SJSA1 (cell line): Measurements from ENCODE around the gene SCGB1C2. TPM values are rescaled to one million over a fixed set of nuclear protein-coding genes. Genes with fewer than 3 reads are reported as not detected.
A peak's percentile ranks its signal among the peaks of the same experiment; 100 is the strongest.
"Not testable (repeated sequence)": the region's sequence is repeated elsewhere in the genome, so short reads cannot be mapped to it uniquely, and the experiment has no call there.

Source experiments
- DNase-seq, 2 experiments: peaks; one replicate each; pipeline ENCODE4 v3.0.0-alpha.2; 2015 to 2020; ENCODE audit warnings: low spot score in 2 of 2, low read depth in 1 of 2
- H3K27ac ChIP-seq: fragments of 250-450 bp; sonication (Bioruptor Pico); 2 replicates; pipeline ENCODE4 v1.5.1; 2020; ENCODE audit warnings: mild to moderate bottlenecking, moderate library complexity
- H3K27me3 ChIP-seq: fragments of 250-450 bp; sonication (Bioruptor Pico); replicated peaks from 2 replicates; pipeline ENCODE4 v1.5.1; 2020; ENCODE audit warnings: mild to moderate bottlenecking, moderate library complexity
- H3K36me3 ChIP-seq: fragments of 250-450 bp; sonication (Bioruptor Pico); 2 replicates; pipeline ENCODE4 v1.5.1; 2020; ENCODE audit warnings: mild to moderate bottlenecking
- H3K4me1 ChIP-seq: fragments of 250-450 bp; sonication (Bioruptor Pico); replicated peaks from 2 replicates; pipeline ENCODE4 v1.6.1; 2021; ENCODE audit warnings: mild to moderate bottlenecking
- H3K4me3 ChIP-seq: fragments of 250-450 bp; sonication (Bioruptor Pico); 2 replicates; pipeline ENCODE4 v1.5.1; 2020; ENCODE audit warnings: mild to moderate bottlenecking
- H3K9me3 ChIP-seq: fragments of 250-450 bp; sonication (Bioruptor Pico); replicated peaks from 2 replicates; pipeline ENCODE4 v1.5.1; 2020; ENCODE audit warnings: mild to moderate bottlenecking
- total RNA-seq: library from RNA; depleted of rRNA; stranded (reverse); fragments of >200 nt; shearing (Covaris generic); gene quantifications from 2 replicates; pipeline ENCODE4 v1.2.3, GENCODE V29; 2014; rRNA removed

Gene SCGB1C2
- total RNA-seq: not detected in 2 replicates

DNA sequence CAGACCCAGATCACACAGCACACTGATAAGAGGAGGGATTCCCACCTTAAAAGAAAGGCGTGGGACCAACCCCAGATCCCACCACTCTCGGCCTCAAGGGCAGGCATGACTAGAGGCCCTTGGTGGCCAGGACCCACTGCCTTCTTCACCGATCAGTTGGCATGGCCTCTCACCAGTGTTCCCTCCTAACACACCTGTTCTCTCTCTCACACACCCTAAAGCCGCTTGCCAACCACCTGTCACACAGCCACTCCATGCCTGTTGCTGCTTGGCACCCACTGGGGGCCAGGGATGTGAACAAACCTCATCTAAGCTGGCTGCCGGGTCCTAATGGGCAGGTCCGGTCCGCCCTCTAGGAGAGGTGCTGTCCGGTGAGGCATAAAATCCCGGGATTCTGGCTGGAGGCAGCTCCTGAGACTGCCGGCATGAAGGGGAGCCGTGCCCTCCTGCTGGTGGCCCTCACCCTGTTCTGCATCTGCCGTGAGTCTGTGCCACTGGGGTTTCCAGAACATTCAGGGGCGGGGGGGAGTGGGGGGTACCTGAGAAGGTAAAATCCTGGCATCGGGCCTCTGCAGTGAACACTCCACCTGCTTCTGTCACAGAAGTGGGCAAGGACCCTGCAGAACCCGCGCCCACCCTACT, at the start of gene SCGB1C2:
Gene SCGB1C2 (plus strand): TSS at position 404 of the 642 bp plus-strand sequence. CDS start 22 bp downstream, at position 426.
- not testable (repeated sequence) for H3K9me3 ChIP-seq, H3K36me3 ChIP-seq, H3K4me1 ChIP-seq, H3K27ac ChIP-seq, H3K4me3 ChIP-seq, H3K27me3 ChIP-seq, DNase-seq

DNA sequence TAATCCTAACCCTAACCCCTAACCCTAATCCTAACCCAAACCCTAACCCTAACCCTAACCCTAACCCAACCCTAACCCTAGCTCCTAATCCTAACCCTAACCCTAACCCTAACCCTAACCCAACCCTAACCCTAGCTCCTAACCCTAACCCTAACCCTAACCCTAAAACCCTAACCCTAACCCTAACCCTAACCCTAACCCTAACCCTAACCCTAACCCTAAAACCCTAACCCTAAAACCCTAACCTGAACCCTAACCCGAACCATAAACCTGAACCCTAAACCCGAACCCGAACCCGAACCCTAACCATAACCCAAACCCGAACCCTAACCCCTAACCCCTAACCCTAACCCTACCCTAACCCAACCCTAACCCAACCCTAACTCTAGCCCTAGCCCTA, 24.3 kb upstream of the SCGB1C2 start:
- DNase-seq, H3K27ac ChIP-seq, H3K4me3 ChIP-seq, H3K27me3 ChIP-seq, H3K9me3 ChIP-seq, H3K4me1 ChIP-seq, H3K36me3 ChIP-seq: not testable (repeated sequence)

- not testable (repeated sequence) for H3K27me3 ChIP-seq, H3K36me3 ChIP-seq, H3K9me3 ChIP-seq, DNase-seq, H3K4me3 ChIP-seq, H3K27ac ChIP-seq, H3K4me1 ChIP-seq
Observed at GRCh38 chr17:118339-118917, 18.9 kb upstream of the SCGB1C2 start.

DNA sequence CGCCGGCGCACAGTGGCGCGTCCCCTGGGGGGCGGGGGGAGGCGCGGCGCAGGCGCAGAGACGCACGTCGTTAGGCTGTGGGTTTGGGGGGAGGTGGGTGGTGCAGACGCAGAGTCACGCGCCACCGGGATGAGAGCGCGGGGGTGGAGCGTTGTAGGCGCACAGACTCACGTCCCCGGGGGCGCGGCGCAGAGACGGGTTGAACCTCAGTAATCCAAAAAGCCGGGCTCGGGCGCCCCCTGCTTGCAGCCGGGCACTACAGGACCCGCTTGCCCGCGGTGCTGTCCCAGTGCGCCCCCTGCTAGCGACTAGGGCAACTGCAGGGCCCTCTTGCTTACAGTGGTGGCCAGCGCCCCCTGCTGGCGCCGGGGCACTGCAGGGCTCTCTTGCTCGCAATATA, 3.4 kb upstream of the SCGB1C2 start:
- not testable (repeated sequence) for H3K4me3 ChIP-seq, H3K27ac ChIP-seq

DNA sequence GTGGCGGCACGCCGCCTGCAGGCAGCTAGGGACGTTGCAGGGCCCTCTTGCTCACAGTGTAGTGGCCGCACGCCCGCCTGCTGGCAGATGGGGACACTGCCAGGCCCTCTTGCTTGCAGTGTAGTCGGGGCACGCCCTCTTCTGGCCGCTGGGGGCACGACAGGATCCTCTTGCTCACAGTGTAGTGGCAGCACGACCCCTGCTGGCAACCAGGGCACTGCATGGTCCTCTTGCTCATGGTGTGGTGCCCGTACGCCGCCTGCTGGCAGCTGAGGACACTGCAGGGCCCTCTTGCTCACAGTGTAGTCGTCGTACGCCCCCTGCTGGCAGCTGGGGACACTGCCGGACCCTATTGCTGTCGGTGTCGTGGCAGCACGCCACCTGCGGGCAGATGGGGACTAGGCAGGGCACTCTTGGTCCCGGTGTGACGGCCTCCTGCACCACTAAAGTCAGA, 3.0 kb upstream of the SCGB1C2 start:
- H3K4me1 ChIP-seq, H3K4me3 ChIP-seq, H3K9me3 ChIP-seq, H3K27me3 ChIP-seq, H3K36me3 ChIP-seq, H3K27ac ChIP-seq, DNase-seq: not testable (repeated sequence)

More for the DNA sequence above, 3.4 kb upstream of the SCGB1C2 start:
- peak in 1 of 2 experiments; percentile 8 for DNase-seq
- not testable (repeated sequence) for H3K9me3 ChIP-seq, H3K27me3 ChIP-seq, H3K36me3 ChIP-seq, H3K4me1 ChIP-seq

- not testable (repeated sequence) for H3K4me3 ChIP-seq, H3K36me3 ChIP-seq, H3K27ac ChIP-seq, H3K4me1 ChIP-seq, H3K27me3 ChIP-seq, H3K9me3 ChIP-seq
- peak in 1 of 2 experiments; percentile 10 for DNase-seq
Observed at GRCh38 chr17:135022-135421, 2.3 kb upstream of the SCGB1C2 start.

GRCh38 chr17:135895-136294, 1.5 kb upstream of the SCGB1C2 start:
- not testable (repeated sequence) for H3K9me3 ChIP-seq, H3K36me3 ChIP-seq, H3K27me3 ChIP-seq, DNase-seq, H3K4me3 ChIP-seq, H3K4me1 ChIP-seq, H3K27ac ChIP-seq

GRCh38 chr17:136531-136930, 838 bp upstream of the SCGB1C2 start:
- H3K27me3 ChIP-seq, H3K4me1 ChIP-seq, H3K9me3 ChIP-seq, H3K4me3 ChIP-seq, H3K27ac ChIP-seq, H3K36me3 ChIP-seq: not testable (repeated sequence)
- DNase-seq: peak in 1 of 2 experiments; percentile 63

GRCh38 chr17:139401-140205, 2.2 kb downstream of the SCGB1C2 start:
- H3K27ac ChIP-seq, H3K4me1 ChIP-seq, H3K4me3 ChIP-seq, H3K27me3 ChIP-seq, H3K36me3 ChIP-seq, H3K9me3 ChIP-seq: not testable (repeated sequence)
- peak in 1 of 2 experiments; percentile 27 for DNase-seq

DNA sequence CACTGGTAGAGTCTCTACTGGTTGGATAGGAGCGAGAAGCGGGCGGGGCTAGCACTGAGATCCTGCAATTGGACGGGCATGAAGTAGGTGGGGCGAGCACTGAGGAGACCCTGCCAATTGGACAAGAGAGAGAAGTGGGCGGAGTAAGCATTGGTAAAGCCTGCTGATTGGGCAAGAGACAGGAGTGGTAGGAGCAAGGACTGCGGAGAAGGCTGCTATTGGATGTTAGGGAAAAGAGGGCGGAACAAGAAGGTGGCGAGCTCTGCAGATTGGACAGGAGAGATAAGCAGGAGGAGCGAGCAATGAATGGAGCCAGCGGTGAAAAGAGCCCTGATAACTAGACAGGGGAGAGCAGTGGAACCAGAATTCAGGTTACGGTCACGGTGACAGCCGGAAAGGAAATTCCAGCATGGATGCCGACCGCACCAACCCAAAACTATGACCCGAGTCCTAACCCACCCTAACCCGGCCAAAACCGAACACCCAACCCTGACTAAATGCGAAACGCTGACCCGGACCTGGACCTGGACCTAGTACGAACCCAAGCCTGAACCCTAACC, 4.8 kb downstream of the SCGB1C2 start:
- H3K27ac ChIP-seq: no peak overlapping the region
- no peaks in the 10 kb centered on the region for H3K9me3 ChIP-seq
- DNase-seq: peak in 1 of 2 experiments; percentile 35
- H3K27me3 ChIP-seq: no peaks in the 10 kb centered on the region
- no peak overlapping the region for H3K4me3 ChIP-seq
- no peaks in the 10 kb centered on the region for H3K36me3 ChIP-seq
- H3K4me1 ChIP-seq: no peaks in the 10 kb centered on the region

- Histone ChIP-seq H3K27ac (no peak overlapping the region), H3K27me3 (no peaks in the 10 kb centered on the region), H3K36me3 (no peaks in the 10 kb centered on the region), H3K4me3 (no peak overlapping the region), H3K4me1 (no peaks in the 10 kb centered on the region), H3K9me3 (no peaks in the 10 kb centered on the region)
- peak in 1 of 2 experiments; percentile 18 for DNase-seq
Observed at GRCh38 chr17:142876-143784, 5.8 kb downstream of the SCGB1C2 start.

- peak; percentile 50 to 64 for DNase-seq
- Histone ChIP-seq H3K4me1 (no peaks in the 10 kb centered on the region), H3K36me3 (no peaks in the 10 kb centered on the region), H3K27ac (no peak overlapping the region), H3K9me3 (no peaks in the 10 kb centered on the region), H3K27me3 (no peaks in the 10 kb centered on the region), H3K4me3 (no peak overlapping the region)
Observed at GRCh38 chr17:143785-144281, 6.5 kb downstream of the SCGB1C2 start.
